ENCODE measurements around the gene C3orf22.
"Not testable (repeated sequence)": the region's sequence is repeated elsewhere in the genome, so short reads cannot be mapped to it uniquely, and the experiment has no call there.

The C3orf22 gene

DNA sequence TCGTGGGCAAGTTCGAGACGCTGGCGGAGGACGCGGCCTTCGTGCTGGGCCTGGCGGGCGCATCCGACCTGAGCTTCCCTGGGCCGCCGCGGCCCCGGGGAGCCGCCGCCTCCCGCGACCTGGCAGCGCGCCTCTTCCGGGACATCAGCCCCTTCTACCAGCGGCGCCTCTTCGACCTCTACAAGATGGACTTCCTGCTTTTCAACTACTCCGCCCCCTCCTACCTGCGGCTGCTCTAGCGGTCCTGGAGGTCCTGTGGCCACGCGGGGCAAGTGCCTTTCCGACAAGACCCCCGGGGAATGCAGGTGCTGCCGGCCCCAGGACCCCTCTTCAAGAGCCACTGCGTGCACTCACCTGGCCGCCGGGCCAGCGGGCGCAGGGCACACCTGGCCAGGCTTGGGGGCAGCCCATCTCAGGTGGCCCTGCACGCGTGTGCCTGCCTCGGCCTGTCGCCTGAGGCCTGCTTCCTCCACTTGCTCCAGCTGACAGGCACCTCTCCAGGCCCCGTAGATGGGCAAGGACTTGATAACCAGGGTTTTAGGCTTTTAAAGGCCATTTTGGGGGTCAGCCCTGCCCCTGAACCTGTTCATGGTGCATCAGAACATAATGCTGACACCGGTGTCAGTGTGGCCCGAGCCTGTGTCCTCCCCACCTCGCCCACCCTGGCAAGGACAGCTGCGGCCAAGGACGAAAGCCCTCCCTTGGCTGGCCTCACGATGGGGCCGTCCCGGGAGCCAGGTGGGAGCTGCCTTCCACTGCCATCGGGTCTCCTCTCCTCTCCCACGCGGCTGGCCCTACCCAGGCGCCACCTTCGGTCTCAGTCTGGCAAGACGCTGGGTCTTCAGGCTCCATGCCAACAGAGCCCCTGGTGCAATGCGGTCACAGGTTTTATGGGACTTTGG lies 16.1 kb downstream of the C3orf22 start:
- DNase-seq, result no peak

DNA sequence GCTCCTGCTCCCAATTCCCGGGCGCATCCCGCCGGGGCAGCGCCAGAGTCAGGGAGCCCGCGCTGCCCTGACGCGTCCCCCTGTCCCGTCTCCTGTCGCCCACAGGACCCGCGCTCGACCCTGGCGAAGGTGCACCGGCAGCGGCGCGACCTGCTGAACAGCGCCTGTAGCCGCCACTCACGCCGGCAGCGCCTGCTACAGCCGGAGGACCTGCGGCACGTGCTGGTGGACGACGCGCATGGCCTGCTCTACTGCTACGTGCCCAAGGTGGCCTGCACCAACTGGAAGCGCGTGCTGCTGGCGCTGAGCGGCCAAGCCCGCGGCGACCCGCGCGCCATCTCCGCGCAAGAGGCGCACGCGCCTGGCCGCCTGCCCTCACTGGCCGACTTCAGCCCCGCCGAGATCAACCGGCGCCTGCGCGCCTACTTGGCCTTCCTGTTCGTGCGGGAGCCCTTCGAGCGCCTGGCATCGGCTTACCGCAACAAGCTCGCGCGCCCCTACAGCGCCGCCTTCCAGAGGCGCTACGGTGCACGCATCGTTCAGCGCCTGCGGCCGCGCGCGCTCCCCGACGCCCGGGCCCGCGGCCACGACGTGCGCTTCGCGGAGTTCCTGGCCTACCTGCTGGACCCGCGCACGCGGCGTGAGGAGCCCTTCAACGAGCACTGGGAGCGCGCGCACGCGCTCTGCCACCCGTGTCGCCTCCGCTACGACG lies 16.9 kb downstream of the C3orf22 start:
- DNase-seq, result no peak

DNA sequence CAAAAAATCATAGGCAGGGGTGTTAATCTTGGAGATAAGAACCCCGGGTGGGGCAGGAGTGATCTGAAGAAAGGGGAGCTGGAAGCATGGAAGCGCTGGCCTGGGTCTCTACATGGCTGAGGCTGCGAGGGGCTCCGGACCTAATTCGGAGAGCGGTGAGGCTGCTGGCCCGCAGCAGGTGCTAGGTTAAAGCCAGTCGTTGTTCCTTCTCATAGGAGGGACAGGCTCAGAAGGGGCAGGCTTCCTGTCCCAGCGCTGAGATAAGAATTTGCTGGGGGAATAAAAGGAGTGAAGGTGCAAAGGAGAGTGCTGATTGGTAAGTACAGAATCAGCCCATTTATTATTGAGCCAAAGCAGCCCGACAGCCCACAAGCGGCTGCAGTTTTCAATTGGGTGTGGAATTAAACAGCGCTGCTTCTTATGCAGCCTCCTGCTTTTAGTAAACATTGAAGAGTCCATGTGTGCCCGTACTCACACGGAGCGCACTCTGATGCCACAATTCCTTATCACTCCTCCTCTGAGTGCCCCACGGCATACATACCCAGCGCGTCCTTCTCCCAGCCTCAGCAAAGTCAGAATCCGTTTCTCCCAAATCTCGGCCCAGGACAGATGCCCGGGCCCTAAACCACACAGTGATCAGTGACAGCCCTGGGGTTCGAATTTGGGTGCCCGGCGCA lies 17.6 kb downstream of the C3orf22 start:
- DNase-seq, result no peak

DNA sequence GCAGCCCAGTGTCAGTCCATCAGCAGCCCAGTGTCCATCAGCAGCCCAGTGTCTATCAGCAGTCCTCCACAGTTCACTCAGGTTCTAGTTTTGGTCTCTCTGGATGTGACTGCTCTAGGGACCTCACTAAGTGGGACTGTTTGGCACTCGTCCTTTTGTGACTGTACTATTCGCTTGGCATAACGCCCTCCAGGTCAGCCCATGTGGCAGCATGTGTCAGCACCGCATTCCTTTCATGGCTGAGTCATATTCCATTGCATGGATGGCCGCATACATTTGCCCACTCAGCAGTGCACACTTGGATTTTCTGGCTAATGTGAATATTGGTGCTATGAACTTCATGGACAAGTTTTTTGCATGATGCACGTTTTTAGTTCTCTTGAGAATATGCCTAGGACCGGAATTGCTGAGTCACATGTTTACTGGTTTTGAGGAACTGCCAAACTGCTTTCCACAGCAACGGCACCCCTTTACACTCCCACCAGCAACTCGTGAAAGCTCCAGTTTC lies 18.3 kb downstream of the C3orf22 start:
- no peak for DNase-seq

DNA sequence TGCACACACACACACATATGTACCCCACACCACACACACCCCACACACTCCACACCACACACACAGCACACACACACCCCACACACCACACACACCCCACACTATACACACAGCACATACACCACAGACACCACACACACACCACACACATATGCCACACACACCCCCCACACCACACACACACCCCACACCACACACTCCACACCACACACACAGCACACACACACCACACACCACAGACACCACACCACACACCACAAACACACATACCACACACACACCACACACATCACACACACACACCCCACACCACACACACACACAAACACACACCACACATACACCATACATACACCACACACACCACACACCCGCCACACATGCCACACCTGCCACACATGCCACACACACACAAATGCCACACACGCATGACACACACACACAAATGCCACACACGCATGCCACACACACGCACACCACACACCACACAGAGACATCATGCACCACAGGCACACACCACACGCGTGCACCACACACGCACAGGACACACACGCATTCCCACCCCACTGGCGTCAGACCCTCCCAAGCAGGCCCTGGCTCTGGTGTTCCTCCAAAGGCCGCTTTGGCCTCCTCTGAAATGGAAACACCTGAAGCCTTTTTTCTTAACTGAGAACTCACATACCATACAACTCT lies 19.0 kb downstream of the C3orf22 start:
- no peak for DNase-seq

DNA sequence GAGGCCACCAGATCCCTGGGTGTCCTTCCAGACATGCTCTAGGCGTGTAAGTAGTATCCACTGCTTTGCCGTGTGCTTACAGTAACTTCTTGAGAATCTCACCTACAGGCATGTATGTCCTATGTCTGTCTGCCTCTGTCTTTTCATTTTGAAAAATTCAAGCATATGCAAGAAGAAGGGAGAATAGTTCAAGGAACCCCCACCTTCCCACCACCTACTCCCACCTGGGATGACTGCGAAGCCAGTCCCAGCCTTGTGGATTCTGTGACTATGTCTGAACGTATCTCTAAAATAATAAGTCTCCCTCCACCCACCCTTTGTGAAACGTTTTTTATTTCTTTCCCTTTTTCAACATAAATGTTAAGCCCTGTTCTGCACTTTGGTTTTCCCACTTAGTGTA lies 19.8 kb downstream of the C3orf22 start:
- no peak for DNase-seq

DNA sequence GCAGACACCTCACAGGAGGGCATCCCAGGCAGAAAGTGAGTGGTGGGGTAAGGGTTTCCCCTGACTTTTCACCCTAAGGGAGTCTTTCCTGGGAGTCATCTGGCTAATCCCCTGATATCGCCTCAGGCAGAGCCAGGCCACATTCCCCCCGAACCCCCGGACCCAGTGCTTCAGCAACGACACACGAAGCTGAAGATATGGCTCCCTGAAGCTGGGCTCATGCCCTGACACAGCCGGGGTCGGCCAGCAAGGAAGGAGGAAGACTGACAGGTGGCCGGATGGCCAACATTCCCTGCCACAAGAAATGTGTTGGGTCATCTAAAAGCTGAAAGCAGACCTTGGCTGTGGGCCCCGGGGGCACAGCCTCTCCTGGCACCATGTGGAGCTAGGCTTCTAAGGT lies 20.4 kb downstream of the C3orf22 start:
- DNase-seq, result no peak

DNA sequence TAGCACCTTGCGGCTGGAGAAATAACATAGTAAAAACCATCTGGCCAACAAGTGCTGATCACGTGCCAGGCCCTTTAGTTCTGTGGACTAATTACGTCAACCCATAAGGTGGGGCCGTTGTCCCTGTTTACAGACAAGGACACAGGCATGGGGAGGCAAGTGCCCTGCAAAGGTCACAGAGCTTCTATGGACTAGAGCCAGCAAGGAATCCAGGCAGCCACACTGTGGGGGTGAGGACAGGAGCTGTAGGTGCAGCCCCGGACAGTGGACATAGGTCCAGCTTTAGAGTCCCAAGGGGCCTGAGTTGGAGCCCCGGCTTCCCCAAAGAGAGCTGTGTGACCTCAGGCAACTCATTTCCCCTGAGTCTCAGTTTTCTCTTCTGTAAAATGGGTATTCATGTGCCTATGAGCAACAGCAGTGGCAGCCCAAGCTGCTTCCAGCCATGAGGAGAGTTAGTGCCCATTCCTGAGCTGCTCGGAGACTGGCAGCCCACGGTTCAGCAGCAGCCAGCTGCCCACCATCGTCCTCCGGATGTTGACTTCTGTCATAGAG lies 20.9 kb downstream of the C3orf22 start:
- no peak for DNase-seq

DNA sequence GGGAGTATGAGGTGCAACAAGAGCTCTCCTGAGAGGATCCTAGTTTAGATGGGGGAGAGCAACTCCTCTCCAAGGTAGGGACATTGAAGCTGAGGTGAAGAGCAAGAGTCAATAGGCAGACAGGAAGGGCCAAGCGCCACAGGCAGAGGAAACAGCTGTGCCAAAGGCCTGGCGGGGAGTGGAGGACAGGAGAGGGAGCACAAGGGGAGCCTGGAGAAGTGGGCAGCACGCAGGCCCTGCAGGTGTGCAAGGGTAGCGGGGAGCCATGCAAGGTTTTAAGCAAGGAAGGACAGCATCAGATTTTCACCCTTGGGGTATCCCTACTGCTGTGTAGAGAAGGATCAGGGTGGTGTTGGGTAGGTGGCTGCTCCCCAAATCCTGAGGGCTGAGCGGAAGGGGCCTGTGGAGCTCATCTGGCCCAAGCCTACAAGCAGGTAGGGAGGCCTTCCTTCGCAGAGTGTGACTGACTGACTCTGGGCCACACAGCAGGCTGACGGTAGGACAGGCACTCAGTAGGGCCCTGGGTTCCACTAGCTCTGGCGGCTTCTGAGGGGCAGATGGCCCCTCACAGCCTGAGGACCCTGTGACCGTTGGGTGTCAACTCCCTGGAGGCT lies 21.5 kb downstream of the C3orf22 start:
- no peak for DNase-seq

DNA sequence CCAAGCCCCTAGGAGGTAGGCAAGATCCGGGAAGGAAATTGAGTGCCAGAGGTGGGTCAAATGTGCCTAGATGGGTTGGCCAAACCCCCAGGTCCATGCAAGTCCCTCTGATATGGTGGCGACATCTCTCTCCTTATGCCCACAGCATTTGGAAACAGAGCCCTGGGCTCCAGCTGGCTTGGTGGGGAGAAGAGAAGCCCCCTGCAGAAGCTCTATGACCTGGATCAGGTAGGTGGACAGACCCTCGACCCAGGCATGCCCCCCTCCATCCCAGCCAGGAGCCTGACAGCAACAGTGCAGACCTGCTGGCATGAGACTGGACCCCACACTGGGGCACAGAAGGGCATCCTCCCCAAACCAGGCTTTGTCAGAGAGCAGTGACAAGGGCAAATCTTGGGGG lies 22.6 kb downstream of the C3orf22 start:
- no peak for DNase-seq

DNA sequence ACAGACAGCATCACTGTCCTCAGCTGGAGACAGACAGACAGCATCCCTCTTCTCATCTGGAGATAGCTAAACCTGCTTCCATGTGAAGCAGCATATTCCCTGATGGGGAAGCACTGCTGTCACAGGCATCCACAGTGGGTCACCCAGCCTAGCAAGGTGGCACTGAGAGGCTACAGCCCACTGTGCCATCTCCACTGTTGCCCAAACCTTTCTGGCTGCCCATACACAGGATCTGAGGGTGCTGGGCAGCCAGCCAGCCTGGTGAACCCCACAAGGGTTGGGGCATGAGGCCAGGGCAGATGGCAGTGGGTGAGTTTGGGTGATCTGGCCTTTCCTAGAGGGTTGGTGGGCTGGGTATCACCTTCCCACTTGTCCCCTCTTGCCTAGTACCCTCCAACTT lies 23.1 kb downstream of the C3orf22 start:
- no peak for DNase-seq

DNA sequence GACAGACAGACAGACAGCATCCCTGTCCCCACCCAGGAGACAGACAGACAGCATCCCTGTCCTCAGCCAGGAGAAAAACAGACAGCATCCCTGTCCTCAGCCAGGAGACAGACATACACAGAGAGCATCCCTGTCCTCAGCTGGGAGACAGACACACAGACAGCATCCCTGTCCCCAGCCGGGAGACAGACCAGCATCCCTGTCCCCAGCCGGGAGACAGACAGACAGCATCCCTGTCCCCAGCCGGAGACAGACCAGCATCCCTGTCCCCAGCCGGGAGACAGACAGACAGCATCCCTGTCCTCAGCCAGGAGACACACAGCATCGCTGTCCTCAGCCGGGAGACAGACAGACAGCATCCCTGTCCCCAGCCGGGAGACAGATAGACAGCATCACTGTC lies 24.0 kb downstream of the C3orf22 start:
- not testable (repeated sequence) for DNase-seq

DNA sequence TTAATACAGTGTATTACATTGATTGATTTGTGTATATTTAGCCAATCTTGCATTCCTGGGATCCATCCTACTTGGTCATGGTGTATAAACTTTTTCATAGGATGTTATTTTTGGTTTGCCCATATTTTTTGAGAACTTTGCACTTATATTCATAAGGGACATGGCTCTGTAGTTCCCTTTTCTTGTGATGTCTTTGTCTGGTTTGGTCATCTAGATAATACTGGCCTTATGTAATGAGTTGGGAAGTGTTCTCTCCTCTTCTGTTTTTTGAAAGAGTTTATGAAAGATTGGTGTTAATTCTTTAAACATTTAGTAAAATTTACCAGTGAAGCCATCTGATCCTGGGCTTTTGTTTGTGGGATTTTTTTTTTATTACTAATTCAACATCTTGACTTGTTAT lies 25.2 kb downstream of the C3orf22 start:
- no peak for DNase-seq

DNA sequence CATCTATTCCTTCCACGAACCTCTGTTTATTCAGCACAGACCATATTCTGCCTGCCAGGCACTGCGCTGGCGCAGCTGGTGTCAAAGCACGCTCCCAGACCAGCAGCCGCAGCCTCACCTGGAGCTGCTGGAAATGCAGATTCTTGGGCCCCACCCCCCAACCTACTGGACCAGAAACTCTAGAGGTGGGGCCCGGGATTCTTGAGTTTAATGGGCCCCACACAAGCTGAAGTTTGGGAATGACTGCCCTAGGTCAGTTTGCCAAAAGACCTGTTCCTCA lies 27.7 kb downstream of the C3orf22 start:
- DNase-seq, result no peak

DNA sequence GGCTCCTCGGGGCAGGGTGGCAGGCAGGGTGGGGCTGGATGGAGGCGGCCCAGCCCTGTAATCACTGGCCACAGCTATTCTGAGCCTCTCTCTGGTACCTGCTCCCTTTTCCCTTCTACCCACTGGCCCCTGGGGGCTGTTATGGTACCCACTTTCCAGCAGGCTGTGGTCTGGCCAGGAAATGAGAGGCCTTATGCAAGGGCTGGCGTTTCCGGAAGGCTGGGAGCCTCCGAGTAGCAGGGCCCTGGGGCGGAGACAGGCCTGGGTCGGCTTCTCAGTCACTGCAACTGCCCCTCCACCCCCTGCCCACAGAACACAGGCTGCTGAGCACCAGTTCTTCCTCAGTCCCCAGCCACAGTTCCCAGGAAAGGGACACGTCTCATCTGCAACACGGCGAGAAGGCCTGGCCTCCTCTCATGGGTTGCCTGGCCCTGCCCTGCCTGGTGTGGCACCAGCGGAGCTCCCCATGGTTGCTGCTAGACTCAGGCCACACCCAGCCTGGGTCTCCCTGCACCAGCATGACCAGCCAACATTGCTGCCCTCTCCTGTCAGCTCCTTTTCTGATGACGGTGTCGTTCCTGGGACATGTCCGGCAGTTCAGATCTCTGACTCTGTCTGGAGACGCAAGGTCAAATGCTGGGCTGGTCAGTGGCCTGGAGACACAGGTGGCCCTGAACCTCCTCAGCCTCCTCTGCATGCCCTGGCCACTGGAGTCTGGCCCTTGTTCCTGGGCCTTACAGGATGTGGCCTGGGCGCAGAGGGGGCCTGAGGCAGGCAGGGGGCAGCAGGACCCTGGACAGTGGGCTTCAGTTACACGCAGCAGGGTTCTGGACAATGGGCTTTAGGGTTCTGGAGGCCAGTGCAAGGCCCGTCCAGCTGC lies 28.3 kb downstream of the C3orf22 start:
- no peak for DNase-seq

DNA sequence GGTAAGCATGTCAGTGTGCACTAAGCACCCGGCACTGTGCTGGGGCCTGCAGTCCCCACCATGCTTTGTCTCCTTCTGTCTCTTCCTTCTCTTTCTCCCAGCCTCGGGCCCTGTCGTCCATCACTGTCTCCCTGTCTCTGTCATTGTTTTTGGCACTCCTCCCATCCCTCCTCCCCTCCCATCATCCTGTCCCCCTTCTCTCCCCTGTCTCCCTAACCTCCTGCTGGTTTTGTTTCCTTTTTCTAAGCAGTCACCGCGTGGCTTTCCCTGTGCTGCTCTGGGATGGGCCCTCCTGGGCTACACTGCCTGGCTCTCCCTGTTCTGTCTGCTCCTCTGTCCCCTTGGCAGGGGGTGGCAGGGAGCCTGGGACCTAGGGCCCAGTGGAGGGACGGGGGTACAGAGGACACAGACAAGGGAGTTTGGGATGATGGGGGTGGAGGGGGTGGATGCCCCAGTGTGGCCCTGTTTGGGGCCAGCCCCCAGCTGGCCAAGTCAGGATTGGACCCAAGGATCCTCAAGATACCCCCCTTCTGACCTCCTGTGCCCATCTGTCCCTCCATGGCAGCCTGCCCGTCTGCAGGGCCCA lies 29.1 kb downstream of the C3orf22 start:
- DNase-seq, result no peak

DNA sequence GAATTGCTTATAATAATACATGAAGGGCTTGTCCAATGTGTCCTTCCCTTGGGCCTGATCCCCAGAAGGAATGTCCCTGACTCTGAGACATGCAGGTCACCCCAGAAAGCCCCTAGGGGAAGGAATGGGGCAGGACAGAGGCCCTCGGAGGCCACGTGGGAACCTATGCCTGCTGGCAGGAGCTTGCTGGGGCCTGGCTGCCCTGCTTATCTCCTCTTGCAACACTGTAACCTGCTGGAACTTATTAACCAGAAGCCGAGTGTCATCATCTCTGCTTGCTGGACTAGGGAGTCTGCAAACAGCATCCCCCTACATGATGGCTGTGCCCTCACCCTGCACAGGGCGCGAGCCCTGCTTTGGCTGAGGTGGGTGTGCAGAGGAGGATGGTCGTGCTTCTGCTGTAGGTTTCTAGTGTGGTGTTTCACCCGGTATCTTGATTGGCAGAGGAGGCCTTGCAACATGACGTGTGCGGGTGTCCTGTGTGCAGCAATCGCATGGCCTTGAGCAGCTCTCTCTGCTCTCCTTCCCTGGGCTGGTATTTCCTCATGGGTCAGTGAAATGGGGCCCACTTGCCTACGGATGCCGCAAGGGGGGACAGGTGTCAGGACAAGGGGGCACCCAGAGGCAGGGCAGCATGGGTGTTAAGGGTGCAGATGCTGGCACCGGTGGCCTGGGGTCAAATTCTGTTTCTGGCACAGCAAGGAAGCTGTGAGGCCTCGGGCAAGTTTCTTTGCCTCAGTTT lies 29.8 kb downstream of the C3orf22 start:
- no peak for DNase-seq

DNA sequence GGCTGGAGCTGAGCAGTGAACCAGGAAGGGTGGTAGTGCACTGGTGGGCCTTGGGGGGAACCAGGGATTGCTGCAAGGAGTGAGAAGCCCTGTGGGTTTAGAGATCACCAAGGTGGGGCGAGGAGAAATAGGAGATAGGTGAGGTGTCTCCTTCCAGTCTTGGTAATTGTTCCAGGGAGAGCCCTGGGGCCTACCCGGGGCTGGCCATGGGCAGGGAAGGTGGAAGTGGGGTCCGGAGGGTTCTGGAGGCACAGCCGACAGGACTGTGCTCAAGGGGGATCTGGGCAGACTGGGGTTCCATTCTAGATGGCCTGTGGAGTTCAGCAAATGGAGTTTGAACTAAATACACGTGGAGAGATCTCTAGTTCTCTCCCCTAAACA lies 30.3 kb downstream of the C3orf22 start:
- DNase-seq, result no peak

DNA sequence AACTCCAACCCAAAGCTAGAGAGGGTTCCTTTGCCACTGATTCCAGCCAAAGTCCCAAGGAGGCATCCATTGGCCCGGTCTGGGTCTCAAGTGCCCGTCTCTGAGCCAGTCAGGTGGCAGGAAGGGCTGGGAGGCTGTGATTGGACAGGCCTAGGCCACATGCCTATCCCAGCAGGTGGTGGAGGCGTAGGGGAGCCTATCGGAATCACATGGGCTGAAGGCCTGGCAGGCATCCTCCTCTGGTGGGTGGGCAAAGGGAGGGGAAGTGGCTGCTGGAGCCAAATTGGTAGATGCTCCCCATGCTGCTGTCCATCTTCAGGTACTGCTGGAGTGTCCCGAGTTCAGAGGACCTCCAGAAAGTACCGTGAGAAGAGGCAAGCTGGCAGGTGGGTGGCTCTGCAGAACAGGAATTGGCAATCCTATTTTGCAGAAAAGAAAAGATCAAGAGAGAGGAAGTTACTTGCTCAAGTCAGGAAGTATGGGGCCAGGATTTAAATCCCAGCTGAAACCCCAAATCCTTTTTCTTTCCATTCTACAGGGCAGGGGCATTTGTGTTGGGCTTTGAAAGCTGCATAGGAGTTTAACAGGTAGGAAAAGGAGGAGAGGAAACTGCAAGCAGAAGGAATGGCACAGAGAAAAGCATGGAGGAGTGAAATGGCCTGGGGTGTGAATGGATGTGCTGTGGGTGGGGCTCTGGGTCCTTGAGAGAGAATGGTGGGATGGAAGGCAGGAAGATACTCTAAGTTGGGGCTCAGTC lies 31.1 kb downstream of the C3orf22 start:
- DNase-seq, result no peak

DNA sequence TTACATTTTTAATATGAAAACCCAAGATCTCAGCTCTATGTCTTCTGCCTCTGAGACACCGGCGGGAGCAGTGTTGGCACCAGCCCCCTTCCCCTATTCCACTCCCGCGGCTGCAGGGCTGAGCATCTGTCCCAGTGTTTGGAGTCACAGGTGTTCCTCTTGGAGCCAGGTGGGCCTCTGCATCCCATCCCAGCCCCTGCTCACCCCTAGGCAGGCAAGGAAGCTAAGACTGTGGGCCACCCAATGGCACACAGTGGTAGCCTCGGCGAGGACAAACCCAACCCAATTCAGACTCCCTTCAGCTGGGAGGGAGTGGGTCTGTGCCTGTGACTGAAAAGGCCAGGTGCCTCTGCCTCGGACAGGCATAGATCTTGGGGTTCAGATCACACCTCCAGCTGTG lies 31.7 kb downstream of the C3orf22 start:
- DNase-seq, result no peak

All from NCI-H2227 treated with DMSO at 0.1 percent for 48 hours (cell line).